ENCODE data around the gene PDIA2.

DNA sequence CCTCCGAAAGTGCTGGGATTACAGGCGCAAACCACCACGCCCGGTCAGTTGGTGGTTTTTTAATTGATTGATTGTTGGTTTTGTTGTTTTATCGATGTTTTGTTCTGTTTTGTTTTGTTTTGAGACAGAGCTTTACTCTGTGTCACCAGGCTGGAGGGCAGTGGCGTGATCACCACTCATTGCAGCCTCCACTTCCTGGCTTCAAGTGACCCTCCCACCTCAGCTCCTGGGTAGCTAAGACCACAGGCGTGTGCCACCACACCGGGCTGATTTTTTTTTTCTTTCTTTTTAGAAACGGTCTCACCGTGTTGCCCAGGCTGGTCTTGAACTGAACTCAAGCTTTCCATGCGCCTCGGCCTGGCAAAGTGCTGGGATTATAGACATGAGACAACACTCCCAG, 35.9 kb upstream of the PDIA2 start:
- TF ChIP-seq YY1 (IDR thresholded peaks at IDR 0.05; ENCODE audit: insufficient read depth, insufficient read length) (no peak), SUZ12 (IDR thresholded peaks at IDR 0.05; ENCODE audit: extremely low read depth, insufficient read depth, insufficient read length) (no peak), ZNF274 (IDR thresholded peaks at IDR 0.05; ENCODE audit: low read depth, low read length) (no peak)

Measured in NT2/D1 (cell line).